Lung (tissue), 12 donors: ENCODE measurements around the gene PCDH9. TPM values are rescaled to one million over a fixed set of nuclear protein-coding genes. Genes with fewer than 3 reads are reported as not detected.

Experiments used
- ATAC-seq: fragments of 200-7000 bp; cut with Tn5 transposase; one replicate; pipeline ENCODE4 v1.9.1; 2020; ENCODE audit warnings: moderate number of reproducible peaks; ENCODE audit not compliant: insufficient read depth, low FRiP score
- DNase-seq, 3 donors: peaks; one replicate each; pipeline ENCODE4 v3.0.0-alpha.2; 2013 to 2017
- H3K27ac ChIP-seq, 2 donors: one replicate each; pipeline ENCODE4 v1.5.1; 2013; ENCODE audit warnings: mild to moderate bottlenecking in 2 of 2, moderate library complexity in 2 of 2, control low read depth in 1 of 2, inconsistent platforms in 1 of 2, low read depth in 1 of 2, low read length in 1 of 2
- H3K27me3 ChIP-seq, 3 donors: one replicate each; pipeline ENCODE4 v1.5.1; 2013; ENCODE audit warnings: low read length in 2 of 3; ENCODE audit not compliant: control insufficient read depth in 3 of 3, insufficient read depth in 3 of 3
- H3K36me3 ChIP-seq, 4 donors: one replicate each; pipeline ENCODE4 v1.5.1; 2013; ENCODE audit warnings: low read length in 4 of 4, mild to moderate bottlenecking in 1 of 4, moderate library complexity in 1 of 4; ENCODE audit not compliant: control insufficient read depth in 4 of 4, insufficient read depth in 4 of 4
- H3K4me1 ChIP-seq, 5 donors: one replicate each; pipeline ENCODE4 v1.5.1; 2013; ENCODE audit warnings: low read length in 5 of 5, mild to moderate bottlenecking in 2 of 5, moderate library complexity in 1 of 5; ENCODE audit not compliant: control insufficient read depth in 5 of 5, insufficient read depth in 5 of 5
- H3K4me3 ChIP-seq: one replicate; pipeline ENCODE4 v1.5.1; 2013; ENCODE audit warnings: mild to moderate bottlenecking, control low read depth, moderate library complexity
- H3K9ac ChIP-seq, 2 donors: one replicate each; pipeline ENCODE4 v1.5.1; 2013; ENCODE audit warnings: low read length in 2 of 2, control low read depth in 1 of 2; ENCODE audit not compliant: insufficient read depth in 1 of 2
- H3K9me3 ChIP-seq, 4 donors: one replicate each; pipeline ENCODE4 v1.5.1; 2013; ENCODE audit warnings: low read length in 3 of 4, mild to moderate bottlenecking in 1 of 4, moderate library complexity in 1 of 4; ENCODE audit not compliant: control insufficient read depth in 4 of 4, insufficient read depth in 3 of 4
- WGBS, 2 donors: extraction: QIAGEN DNeasy Blood & Tissue Kit; methylation state at CpG; one replicate each; pipeline ENCODE4 v1.1.7; 2013; 5-methylcytosine and 5-hydroxymethylcytosine counted together
- polyA plus RNA-seq, 2 donors: library from polyadenylated mRNA; stranded (reverse); fragments of 200-250 nt; gene quantifications; one replicate each; pipeline ENCODE4 v1.2.1, GENCODE V29; 2013
- total RNA-seq, 2 donors: library from RNA; depleted of rRNA in 1 of 2; stranded (reverse); fragments of >200 nt in 1 of 2; gene quantifications; one replicate each; pipeline ENCODE4 v1.2.1, GENCODE V29; 2014 to 2021
- TF ChIP-seq, protein P1 (sequence below): IDR thresholded peaks from 2 replicates; pipeline ENCODE4 v1.5.1; 2012; ENCODE audit warnings: mild to moderate bottlenecking; ENCODE audit errors: control extremely low read depth, extremely low read depth
- donor health status: control.
- donor health status: control.
- donor health status: Bipolar disorder and iron deficiency.
- donor health status: healthy.
- donor health status: DM: yes; HTN: yes; CAD: no.

Gene PCDH9
- total and polyA plus RNA-seq, 4 donors = 0.68 to 22.2 (median 4.1) TPM

DNA sequence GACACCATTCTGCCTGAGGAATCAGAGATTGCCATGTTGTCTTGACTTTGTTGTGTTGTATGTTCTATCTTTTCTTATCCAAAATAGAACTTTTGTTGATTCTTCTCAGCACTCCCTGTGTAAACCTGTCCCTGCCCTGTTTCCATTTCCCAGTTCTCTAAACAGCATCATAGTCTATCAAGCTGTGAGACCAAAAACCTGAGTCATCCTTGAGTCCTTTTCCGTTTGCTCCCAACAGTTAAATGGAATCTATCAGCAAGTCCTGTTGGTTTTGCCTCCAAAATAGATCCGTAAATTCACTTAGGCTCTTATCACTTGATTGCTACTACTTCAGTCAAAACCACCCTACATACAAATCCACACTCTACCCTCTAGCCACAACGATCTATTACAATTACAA, 667.1 kb downstream of the PCDH9 start:
- TF ChIP-seq, protein P1, sequence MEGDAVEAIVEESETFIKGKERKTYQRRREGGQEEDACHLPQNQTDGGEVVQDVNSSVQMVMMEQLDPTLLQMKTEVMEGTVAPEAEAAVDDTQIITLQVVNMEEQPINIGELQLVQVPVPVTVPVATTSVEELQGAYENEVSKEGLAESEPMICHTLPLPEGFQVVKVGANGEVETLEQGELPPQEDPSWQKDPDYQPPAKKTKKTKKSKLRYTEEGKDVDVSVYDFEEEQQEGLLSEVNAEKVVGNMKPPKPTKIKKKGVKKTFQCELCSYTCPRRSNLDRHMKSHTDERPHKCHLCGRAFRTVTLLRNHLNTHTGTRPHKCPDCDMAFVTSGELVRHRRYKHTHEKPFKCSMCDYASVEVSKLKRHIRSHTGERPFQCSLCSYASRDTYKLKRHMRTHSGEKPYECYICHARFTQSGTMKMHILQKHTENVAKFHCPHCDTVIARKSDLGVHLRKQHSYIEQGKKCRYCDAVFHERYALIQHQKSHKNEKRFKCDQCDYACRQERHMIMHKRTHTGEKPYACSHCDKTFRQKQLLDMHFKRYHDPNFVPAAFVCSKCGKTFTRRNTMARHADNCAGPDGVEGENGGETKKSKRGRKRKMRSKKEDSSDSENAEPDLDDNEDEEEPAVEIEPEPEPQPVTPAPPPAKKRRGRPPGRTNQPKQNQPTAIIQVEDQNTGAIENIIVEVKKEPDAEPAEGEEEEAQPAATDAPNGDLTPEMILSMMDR = no peak
- no peak for ATAC-seq

DNA sequence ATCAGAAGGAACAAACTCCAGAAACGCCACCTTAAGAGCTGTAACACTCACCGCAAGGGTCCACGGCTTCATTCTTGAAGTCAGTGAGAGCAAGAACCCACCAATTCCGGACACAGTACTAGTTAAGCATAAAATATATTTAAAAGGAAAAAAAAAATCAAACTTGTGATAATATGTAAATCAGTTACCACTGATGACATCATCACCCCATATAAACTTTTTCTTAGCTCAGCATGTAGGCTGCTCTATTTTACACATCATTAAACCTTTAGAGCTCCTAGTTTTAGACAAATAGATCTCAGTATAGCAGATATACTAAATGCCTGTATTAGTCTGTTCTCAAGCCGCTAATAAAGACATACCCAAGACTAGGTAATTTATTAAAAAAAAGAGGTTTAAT, 668.1 kb downstream of the PCDH9 start:
- TF ChIP-seq, protein P1 = no peak
- Histone ChIP-seq H3K4me1 (peaks cover 0 to 2% (median 0%) of the 10 kb centered on the region in 5 donors), H3K4me3 (no peak overlapping the region), H3K36me3 (no peaks in the 10 kb centered on the region), H3K9me3 (peaks cover 0 to 2% (median 0%) of the 10 kb centered on the region in 4 donors), H3K27ac (no peak overlapping the region), H3K27me3 (no peaks in the 10 kb centered on the region), H3K9ac (no peak overlapping the region)
- ATAC-seq (no peak), DNase-seq (no peak)
- WGBS, 2 donors = 74 to 78% methylated on average over 5 of the region's 5 CpGs

More for the DNA sequence above, 667.1 kb downstream of the PCDH9 start:
- H3K9ac ChIP-seq = no peak overlapping the region
- peaks cover 0 to 2% (median 0%) of the 10 kb centered on the region in 5 donors for H3K4me1 ChIP-seq
- H3K27me3 ChIP-seq = no peaks in the 10 kb centered on the region
- H3K36me3 ChIP-seq = no peaks in the 10 kb centered on the region
- no peak overlapping the region for H3K4me3 ChIP-seq
- 71 to 77% methylated on average over 3 of the region's 3 CpGs for WGBS, 2 donors
- no peak for DNase-seq
- H3K27ac ChIP-seq = no peak overlapping the region
- peaks cover 0 to 2% (median 0%) of the 10 kb centered on the region in 4 donors for H3K9me3 ChIP-seq

DNA sequence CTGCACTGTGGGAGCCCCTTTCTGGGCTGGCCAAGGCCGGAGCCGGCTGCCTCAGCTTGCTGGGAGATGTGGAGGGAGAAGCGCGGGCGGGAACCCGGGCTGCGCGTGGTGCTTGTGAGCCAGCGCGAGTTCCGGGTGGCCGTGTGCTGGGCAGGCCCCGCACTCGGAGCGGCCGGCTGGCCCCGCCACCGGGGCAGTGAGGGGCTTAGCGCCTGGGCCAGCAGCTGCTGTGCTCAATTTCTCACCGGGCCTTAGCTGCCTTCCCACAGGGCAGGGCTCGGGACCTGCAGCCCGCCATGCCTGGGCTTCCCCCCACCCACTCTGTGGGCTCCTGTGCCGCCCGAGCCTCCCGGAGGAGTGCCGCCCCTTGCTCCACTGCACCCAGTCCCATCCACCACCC, 669.1 kb downstream of the PCDH9 start:
- no peak for ATAC-seq
- Histone ChIP-seq H3K9ac (no peak overlapping the region), H3K36me3 (no peaks in the 10 kb centered on the region), H3K4me1 (peaks cover 0 to 2% (median 0%) of the 10 kb centered on the region in 5 donors), H3K27me3 (no peaks in the 10 kb centered on the region), H3K9me3 (peaks cover 0 to 2% (median 0%) of the 10 kb centered on the region in 4 donors), H3K27ac (no peak overlapping the region), H3K4me3 (no peak overlapping the region)
- TF ChIP-seq, protein P1 = no peak
- 97 to 98% methylated on average over 21 to 26 of the region's 26 CpGs for WGBS, 2 donors
- DNase-seq = no peak

DNA sequence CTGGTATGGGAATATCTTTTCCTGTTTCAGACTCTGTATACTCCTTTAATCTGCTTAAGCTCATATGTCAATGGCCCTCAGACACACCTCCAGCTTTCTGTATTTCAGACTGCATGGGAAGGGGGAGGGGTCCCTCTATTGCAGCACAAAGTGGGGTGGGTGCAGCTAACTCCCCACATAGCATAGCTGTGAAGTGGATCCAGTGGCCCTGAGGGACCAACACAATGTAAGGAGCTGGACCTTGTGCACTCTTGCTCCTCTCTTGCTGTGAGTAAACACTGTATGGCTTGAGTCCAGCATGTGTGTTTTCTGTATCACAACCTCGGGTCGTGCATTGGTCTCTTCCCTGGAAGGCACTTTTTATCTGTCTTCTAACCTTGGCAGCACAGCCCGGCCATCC, 669.9 kb downstream of the PCDH9 start:
- H3K9me3 ChIP-seq = peaks cover 0 to 2% (median 0%) of the 10 kb centered on the region in 4 donors
- TF ChIP-seq, protein P1 = no peak
- peaks cover 0 to 2% (median 0%) of the 10 kb centered on the region in 5 donors for H3K4me1 ChIP-seq
- no peak overlapping the region for H3K9ac ChIP-seq
- H3K36me3 ChIP-seq = no peaks in the 10 kb centered on the region
- H3K27ac ChIP-seq = no peak overlapping the region
- no peak overlapping the region for H3K4me3 ChIP-seq
- no peaks in the 10 kb centered on the region for H3K27me3 ChIP-seq
- ATAC-seq (no peak), DNase-seq (no peak)
- WGBS, 2 donors = 68 to 93% methylated on average over 3 of the region's 3 CpGs
